NOMO-1 (cell line): Measurements from ENCODE around the gene DLG5.

Source experiments
- DNase-seq, 2 experiments: peaks; one replicate each; lab custom pipeline; 2025; ENCODE audit not compliant: unreplicated experiment in 2 of 2; lab: John Stamatoyannopoulos, UW

DLG5 gene

GRCh38 chr10:77955136-77955535 lies 28.6 kb upstream of the DLG5 start:
- DNase-seq, result no peak

GRCh38 chr10:77949167-77949566 lies 22.6 kb upstream of the DLG5 start:
- DNase-seq, result no peak

GRCh38 chr10:77946084-77946483 lies 19.5 kb upstream of the DLG5 start:
- no peak for DNase-seq

GRCh38 chr10:77944519-77944918 lies 18.0 kb upstream of the DLG5 start:
- peak; percentile 56 to 69 for DNase-seq

- DNase-seq, result peak in 1 of 2 experiments; percentile 15
These were observed 16.8 kb upstream of the DLG5 start for GRCh38 chr10:77943121-77943901.

- no peak for DNase-seq
These were observed 15.2 kb upstream of the DLG5 start for GRCh38 chr10:77941790-77942189.

GRCh38 chr10:77940627-77941026 lies 14.1 kb upstream of the DLG5 start:
- DNase-seq, result no peak

- no peak for DNase-seq
These were observed 13.7 kb upstream of the DLG5 start for GRCh38 chr10:77940225-77940624.

- no peak for DNase-seq
These were observed 13.0 kb upstream of the DLG5 start for GRCh38 chr10:77939561-77940001.

GRCh38 chr10:77936697-77937567 lies 10.4 kb upstream of the DLG5 start:
- no peak for DNase-seq

GRCh38 chr10:77932016-77932715 lies 5.6 kb upstream of the DLG5 start:
- DNase-seq, result no peak

- no peak for DNase-seq
These were observed 1.1 kb upstream of the DLG5 start for GRCh38 chr10:77927402-77928246.

- no peak for DNase-seq
These were observed 575 bp downstream of the DLG5 start for GRCh38 chr10:77925795-77926565.

GRCh38 chr10:77925410-77925794 lies 1.2 kb downstream of the DLG5 start:
- DNase-seq, result no peak

- DNase-seq, result no peak
These were observed 3.9 kb downstream of the DLG5 start for GRCh38 chr10:77922566-77923179.

GRCh38 chr10:77922055-77922454 lies 4.5 kb downstream of the DLG5 start:
- DNase-seq, result no peak

GRCh38 chr10:77921395-77921794 lies 5.2 kb downstream of the DLG5 start:
- no peak for DNase-seq

- DNase-seq, result no peak
These were observed 6.1 kb downstream of the DLG5 start for GRCh38 chr10:77920495-77920894.

- DNase-seq, result no peak
These were observed 6.8 kb downstream of the DLG5 start for GRCh38 chr10:77919713-77920108.
